Stimulated activated CD4-positive, alpha-beta T cell treated with anti-CD3 and anti-CD28 coated beads, TNF-alpha, amount 100 ng/mL, for 24 hours (primary cell): ENCODE measurements around the gene GPC6.

Experiments used
- DNase-seq, 3 experiments: peaks; one replicate each; pipeline ENCODE4 v3.0.0-alpha.2; 2020; ENCODE audit warnings: low read depth in 3 of 3

Gene GPC6

DNA sequence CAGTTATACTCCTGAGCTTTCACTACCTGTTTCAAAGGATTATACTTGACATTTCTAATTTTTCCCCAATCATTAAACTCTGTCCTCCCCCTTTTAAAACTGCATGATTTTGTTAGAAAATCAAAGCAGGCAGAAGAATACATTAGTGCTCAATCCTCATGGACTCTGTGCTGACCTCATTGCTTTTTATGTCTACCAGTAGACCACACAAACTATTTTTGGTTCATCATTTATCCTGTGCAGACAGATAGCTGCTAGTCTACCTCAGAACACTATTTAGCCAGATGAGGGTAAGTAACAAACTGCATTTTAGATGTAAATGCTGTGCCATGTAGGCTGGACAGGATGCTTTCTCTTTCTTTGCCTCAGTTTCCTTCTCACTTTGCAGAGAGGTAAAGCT, 1016.9 kb downstream of the GPC6 start:
- DNase-seq: no peak

DNA sequence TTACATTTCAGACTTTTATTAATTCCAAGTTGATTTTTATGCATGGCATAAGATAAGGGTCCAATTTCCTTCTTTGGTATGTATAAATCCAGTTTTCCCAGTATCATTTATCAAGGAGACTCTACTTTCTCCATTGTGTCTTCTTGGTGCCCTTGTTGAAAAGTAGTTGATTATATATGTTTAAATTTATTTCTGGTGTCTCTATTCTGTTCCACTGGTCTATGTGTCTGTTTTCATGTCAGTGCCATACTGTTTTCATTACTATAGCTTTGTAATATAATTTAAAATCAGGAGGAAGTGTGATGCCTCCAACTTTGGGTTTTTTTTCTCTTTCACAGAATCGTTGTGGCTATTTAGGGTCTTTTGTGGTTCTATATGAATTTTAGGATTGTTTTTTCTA, 1019.9 kb downstream of the GPC6 start:
- no peak for DNase-seq

DNA sequence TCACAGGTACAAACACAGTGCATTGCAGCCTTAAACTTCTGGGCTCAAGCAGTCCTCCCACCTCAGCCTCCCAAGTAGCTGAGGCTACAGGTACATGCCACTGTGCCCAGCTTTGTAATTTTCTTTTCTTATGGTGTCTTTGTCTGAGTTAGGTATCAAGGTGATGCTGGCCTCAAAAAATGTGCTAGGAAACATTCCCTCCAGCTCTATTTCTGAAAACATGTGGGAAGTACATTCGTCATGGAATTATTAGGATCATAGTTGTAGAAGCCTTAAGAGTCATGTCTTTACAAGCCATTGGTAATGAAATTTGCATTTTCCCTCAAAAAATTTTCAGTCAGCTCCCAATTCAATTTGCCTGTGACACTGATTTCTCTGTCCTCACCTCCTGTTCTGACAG, 1021.3 kb downstream of the GPC6 start:
- no peak for DNase-seq

DNA sequence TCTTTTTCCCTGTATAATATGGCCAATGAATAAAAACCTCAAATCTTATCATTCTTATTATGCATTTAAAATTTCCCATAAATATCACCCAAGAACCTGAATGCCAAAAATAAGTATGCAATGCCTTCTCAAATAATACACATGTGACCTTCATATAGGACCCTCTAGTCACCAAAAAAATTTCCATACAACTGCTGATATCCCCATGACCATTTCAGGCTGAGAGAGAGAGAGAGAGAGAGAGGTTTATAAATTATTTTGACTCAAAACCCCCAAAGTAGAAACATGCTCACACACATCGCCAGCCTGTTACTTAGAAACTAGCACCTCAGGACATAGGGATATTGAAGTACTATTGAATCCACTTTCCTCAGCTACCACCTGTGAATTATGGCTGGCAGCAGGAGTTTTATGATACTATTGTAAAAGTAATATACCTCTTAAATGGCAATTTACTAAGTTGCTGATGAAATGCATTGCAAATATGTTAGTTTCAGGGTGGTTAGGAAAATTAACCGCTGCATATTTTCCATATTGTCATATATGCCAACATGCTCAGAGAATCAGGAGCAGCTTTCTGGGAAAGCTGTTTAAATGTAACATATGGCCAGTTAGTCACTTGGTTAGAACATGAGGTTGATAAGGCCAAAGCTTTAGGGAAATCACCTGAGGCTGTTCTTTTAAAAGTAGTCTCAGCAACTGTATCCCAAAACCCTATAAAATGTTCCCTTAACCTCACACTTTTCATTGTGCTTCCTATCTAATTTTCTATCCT, 1022.0 kb downstream of the GPC6 start:
- no peak for DNase-seq

DNA sequence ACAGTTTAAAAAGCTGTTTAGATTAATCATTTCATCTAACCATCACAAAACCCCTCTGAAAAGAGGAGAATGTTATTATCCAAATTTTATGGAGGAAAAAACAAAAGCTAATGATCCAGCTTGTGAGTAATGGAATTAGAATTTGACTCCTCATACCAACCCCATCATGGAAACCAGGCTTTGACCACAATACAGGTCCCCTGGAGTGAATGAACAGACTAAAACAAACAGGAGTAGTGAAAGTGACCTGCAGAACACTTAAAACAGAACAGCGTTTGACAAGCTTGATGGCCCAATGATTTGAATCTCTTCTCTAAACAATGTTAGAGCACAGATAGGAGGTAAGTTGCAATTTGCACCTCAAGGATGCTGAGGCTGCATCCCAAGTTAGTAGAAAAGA, 1022.9 kb downstream of the GPC6 start:
- no peak for DNase-seq

DNA sequence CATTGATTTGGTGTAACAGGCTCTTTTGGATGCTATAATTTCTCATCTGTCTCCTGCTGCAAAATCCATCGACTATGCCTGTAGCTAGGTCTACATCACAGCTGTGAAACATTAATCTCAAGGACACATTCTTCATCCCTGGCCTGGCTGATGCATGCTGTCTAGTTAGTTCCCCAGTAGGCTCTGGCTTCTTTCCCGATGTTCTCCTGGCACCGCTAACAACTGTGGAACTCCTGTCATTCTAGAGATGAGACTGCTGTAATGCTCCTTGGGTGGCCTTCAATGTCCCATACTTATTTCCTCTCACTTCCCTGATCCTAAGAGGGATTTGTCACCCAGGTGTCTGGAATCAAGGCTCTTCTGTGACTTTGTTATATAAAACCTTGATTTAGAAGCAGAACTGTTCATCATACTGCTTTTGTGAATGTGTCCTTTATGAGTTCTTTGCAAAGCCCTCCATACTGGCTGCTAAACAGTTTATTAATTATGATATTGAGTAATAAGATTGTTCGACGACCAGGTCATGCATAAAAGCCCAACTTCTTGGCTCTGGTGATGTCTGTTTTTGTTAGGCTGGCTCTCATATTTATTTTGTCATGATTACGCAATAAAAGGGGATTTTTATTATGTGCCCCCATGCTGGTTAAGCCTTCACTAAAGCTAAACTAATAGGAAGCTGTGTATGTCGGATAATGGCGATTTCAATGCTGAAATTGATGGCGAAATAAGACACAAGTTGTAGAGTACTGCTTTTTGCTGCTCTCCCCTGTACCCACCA, 1025.4 kb downstream of the GPC6 start:
- DNase-seq: no peak

DNA sequence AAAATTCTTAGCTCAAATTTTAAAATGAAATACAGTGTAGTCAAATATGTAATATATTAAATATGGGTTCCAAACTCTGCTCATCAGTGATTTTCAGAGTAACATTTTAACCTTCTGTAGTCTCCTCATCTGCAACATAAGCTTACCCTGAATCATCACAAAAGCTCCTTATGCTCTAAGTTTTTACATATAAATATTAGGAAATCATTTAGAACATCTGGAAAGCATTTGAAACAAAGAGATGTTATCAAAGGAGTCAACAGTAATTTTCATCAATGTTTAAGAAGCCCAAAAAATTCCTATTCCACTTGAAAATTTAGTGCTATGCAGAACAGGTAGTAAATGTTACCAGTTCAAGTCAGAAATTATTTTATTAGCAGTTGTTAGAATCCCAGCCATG, 1028.1 kb downstream of the GPC6 start:
- DNase-seq: no peak

DNA sequence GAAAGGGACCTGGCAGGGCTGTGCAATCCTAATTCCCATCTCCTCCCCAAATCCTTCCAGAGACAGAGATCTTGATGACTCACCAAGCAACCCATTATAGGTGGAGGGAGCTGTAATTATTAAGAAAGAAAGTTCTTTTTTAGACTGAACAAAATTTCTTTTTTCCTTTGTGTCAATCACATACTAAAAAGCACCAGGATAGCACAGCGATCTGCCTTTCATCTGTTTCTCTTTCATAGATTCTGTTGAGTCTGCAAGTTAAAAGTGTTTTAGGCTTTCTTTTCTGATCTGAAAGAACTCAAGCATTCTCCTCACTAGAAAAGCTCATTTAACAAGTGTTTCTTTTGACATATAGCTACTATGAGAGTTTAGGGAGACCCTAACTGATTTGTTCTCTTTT, 1030.1 kb downstream of the GPC6 start:
- no peak for DNase-seq

DNA sequence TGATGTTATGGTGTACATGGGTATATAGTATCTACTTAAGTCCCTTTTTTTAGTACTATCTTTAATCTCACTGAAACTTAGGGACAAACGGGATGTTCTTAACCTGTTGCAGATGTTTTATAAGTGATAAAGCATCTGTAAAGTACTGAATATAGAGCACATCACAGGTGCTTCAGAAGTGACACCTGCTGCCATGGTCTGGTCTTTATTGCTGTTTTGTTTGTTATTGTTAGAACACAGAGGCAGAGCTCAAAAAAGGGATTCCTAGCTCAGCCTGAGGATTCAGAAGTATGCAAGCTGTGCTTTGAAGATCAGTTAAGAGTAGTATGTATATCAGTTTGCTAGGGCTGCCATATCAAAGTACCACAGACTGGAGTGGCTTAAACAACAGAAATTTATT, 1033.4 kb downstream of the GPC6 start:
- no peak for DNase-seq

DNA sequence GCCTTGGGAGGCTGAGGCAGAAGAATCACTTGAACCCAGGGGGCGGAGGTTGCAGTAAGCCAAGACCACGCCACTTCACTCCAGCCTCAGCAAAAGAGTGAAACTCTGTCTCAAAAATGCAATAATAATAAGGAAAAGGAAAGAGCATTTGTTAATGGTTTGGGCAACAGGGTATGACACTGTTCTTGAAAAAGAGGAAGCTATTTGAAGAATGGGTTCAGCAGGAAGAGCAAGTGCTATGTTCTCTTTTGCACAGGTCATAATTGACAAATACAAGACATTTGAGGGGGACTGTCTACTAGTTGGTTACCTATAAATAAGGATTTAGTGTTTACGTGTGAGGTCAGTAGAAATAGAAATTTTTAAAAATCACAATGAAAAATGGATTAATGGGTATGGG, 1034.6 kb downstream of the GPC6 start:
- no peak for DNase-seq

DNA sequence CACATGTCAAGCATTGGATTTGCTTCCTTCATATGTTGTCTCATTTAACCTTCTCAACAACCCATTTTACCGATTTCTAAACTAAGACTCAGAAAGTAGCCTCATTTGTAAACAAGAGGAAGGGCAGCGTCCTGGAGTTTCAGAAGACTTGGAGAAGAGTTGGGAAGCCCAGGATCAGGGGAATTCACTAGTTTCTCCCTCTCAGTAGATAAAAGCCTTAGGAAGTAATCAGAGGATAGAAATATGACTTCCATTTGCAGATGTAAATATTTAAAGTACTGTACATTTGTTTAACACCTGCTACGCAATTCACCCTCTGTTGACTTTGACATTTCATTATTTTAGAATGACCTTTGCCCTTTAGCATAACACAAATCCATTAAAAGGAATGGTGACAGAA, 1036.4 kb downstream of the GPC6 start:
- DNase-seq: no peak

DNA sequence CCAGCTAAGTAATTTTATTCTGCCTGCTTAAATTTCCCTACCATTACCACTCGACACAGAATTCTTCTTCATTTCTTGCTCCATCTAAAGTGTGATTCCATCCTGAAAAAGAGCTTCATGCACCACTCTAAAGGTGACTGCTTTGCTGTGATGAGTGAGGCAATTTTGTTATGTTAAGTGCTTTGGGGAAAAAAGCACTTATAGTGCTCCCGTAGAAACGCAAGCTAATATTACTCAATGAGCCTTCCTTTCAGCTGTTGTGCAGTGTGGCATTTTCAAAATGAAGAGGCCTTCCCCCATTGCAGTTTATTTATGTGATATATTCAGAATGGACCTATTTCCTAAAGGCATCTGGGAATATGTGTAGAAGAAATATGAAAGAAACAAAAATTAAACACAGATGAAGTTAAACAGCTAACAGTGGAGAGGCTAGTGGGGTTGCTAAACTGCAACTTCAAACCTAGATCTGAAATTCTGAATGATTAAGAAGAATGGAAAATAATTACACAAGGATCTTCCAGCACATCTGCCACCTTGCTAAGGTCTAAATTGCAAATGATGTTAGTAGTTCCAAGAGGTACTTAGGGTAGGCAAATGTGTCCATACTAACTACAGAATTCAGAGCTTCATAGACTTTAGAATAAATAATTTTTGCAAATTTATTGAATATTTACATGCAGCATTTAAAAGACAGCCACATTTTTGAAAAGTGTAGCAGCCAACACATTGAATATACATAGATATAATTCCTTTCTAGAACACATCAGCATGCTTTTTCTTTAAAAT, 1041.2 kb downstream of the GPC6 start:
- DNase-seq: no peak

DNA sequence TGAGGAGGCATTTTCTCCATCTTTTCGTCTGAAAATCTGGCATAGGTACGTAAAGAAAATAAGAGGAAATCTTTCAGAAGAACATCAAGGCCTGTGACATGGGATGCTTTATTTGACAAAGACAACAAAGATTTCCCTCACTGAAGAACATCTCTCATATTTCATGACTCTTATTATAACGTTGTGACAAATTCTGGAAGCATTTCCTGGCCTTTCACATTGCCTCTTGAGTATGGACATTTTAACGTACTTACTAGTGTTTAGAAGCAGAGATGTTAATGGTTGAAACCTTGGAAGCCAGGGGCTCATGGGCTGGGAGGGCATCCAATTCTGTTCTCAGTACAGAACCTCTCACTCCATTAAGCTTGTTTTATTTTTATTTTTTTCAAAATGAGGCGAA, 1042.1 kb downstream of the GPC6 start:
- DNase-seq: no peak

DNA sequence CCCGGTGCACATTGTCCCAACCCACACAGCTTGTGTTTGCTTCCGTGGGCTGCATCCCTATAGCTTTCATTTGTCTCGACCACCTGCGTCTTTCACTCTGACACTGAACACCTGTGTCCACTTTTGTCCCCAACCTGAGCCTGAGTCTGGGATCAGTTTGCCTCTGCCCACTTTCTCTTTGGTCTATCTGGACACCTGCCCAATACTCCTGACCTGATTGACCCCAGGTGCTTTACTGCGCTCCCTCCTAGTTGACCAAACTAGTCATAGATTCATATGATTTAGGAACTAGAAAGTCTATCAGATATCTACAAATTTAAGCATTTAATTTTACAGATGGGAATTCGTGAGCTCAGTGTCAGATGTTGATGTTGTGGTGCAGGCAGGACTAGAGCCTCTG, 1043.0 kb downstream of the GPC6 start:
- DNase-seq: no peak

DNA sequence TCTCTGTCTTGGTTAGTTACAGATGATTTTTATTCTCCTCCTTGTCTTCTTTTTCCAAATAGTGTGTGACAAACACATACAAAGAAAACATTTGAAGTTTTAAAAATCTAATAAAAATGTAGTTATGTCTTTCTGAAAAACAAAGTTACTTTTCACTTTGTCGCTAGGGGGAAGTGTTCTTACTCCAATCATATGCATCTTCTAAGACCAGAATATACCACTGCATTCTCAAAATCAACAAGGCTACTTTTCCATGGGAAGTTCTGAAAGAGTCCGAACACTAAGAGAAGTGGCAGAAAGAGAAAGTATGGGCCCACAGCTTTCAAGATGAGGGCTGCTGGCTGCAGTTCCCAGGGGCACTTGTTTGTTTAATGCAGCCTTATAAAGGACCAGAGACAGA, 1043.9 kb downstream of the GPC6 start:
- DNase-seq: no peak

DNA sequence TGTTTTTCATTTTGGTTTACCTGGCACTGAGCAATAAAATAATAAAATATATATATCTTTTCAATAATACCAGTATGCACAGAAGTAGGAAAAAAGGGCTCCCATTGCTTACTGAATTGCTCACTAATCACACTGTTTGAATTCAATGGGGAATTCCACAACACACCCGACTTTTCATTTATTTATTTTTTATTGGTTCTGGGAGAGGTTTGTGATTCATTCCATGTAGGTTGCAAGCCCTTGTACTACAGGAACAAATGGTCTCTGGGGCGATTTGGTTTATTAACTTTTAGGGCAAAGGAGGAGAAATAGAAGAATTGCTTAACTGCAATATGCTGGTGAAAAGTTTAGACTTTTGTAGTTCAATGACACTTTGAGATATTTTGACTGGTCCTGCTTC, 1045.4 kb downstream of the GPC6 start:
- DNase-seq: no peak

DNA sequence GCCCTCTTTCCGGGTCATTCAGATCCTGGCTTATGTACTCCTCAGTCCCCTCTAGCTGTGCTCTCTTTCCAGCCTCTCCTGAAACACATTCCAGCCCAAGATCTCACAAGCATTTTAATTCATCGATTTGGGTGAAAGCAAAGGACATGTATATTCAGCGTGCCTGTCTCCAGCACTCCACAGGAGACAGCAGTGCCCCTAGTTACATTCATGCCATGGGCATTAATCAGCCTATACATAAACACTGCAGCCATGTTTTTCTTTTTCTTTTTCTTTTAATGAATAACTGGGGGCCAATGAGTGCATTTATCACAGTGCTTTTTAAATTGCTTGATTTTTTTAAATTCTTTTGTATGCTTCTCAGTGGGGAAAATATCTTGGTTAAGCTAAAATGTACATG, 1053.7 kb downstream of the GPC6 start:
- DNase-seq: no peak

DNA sequence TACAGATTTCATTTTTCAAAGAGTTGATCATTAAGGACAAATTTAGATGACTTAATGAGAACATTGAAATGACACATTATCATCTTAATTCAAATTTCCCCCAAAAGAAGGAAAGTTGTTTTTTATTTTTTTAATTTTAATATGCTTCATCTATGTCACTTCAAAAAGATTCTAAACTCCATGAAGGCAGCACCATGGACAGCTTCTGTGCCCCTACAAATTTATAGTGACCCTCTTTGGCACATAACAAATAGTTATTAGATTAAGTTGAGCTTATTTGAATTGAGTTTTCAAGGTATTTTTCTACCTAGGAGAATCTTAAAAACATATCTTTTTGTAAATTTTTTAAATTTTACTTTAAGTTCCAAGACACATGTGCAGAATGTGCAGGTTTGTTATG, 1054.2 kb downstream of the GPC6 start:
- DNase-seq: no peak

DNA sequence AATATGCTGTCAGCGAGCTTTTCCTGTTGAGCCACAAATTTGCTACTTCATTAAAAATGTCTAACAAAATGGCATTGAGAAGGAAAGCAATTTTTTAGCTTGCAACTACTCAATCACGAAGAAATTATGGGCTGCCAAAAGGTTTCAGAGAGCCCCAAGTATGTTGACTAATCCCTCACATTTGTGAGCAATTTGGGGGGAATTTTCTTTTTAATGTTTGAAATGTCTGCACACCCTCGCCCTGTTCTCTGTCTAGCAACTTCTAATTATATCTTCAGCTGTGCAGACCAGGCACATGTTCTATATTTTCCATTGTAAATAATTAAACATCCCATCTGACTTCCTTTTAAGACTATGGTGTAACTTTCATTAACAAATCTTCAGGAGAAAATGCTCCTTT, 1060.0 kb downstream of the GPC6 start:
- DNase-seq: no peak

DNA sequence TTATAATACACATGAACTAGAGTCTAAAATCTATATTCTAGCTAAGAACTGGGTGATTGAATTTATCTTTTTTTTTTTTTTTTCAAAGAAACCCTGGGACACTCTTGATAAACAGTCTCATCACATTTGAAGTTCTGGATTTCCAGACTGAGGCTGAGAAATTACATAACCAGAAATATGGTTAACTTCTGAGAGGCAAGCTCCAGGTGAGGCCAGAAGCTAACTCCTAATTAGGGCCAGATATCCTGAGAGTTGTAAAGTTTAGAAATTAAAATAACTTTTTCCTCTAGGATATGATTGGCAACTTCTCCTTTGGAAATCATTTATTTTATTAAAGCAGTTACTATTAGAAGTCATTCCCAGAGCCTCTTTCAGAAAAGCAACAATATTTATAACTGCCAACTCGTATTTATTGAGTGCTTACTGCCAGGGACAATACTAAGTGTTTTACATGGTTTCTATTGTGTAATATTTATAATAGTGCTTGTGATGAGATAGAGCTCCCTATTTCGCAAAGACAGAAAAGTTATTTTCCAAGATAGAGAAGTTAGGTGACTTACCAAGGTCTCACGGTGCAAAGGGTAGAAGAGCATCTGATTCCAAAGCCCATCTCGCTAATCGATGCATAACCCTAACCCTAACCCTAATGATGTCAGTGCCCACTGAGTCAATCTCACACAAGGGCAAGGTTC, 1065.2 kb downstream of the GPC6 start:
- no peak for DNase-seq

DNA sequence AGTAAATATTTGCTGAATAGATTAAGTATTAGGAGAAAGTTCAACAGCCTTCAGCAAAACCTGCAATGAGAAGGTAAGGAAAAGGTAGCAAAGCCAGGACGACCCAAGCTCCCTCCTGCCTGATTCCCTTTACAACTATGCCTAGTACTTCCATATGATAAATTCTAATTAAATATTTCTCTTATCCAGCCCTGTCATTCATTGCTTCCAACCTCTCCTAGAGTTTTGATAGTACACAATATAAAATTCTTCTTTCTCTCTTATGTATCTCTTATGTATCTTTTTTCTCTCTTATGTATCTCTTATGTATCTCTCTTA, 1065.7 kb downstream of the GPC6 start:
- DNase-seq: no peak

DNA sequence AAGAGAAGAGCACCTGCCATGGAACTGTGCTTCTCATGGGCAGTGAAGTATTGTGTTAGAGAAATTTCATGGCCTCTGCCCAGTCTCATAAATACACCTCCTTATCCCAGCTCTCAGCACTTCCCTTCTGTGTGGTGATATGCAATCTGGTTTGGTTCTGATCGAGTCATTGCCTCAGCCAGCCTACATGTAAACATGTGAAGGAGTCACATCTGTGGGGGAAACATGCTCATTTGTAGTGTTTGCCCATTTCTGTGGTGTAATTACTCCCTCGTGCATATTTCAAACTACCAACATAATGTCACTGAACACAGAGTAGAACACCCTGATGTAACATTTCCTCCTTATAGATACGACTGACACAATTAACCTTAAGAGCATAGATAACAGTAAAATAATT, 1069.9 kb downstream of the GPC6 start:
- no peak for DNase-seq
